NCI-H1694 (cell line): ENCODE results near the gene IVD.

Experiments used
- DNase-seq: peaks from one replicate; lab custom pipeline; 2025; lab: John Stamatoyannopoulos, UW

The IVD gene

GRCh38 chr15:40377606-40378005 is 28.0 kb upstream of the IVD start:
- no peak for DNase-seq

- no peak for DNase-seq
These were observed 26.2 kb upstream of the IVD start for GRCh38 chr15:40379374-40379773.

GRCh38 chr15:40379853-40380252 is 25.7 kb upstream of the IVD start:
- no peak for DNase-seq

- DNase-seq, result no peak
These were observed 25.0 kb upstream of the IVD start for GRCh38 chr15:40380636-40381035.

GRCh38 chr15:40381818-40382529 is 23.6 kb upstream of the IVD start:
- DNase-seq, result no peak

GRCh38 chr15:40382580-40383456 is 22.8 kb upstream of the IVD start, which contains the start of gene KNSTRN:
Gene KNSTRN, plus strand, starts transcription at chr15:40382721. Its CDS starts 115 bp downstream, at chr15:40382836.
- DNase-seq, result peak; percentile 87

- DNase-seq, result no peak
These were observed 19.1 kb upstream of the IVD start for GRCh38 chr15:40386480-40386879.

- DNase-seq, result no peak
These were observed 16.4 kb upstream of the IVD start for GRCh38 chr15:40388941-40389823.

- no peak for DNase-seq
These were observed 15.6 kb upstream of the IVD start for GRCh38 chr15:40389824-40390595.

GRCh38 chr15:40392986-40393948 is 12.3 kb upstream of the IVD start:
- no peak for DNase-seq

- no peak for DNase-seq
These were observed 7.7 kb upstream of the IVD start for GRCh38 chr15:40397688-40398412.

GRCh38 chr15:40398413-40398873 is 7.2 kb upstream of the IVD start:
- DNase-seq, result no peak

- no peak for DNase-seq
These were observed 6.2 kb upstream of the IVD start for GRCh38 chr15:40399370-40399769.

- DNase-seq, result no peak
These were observed 1.9 kb downstream of the IVD start for GRCh38 chr15:40407330-40407990.

GRCh38 chr15:40409366-40409765 is 3.8 kb downstream of the IVD start:
- no peak for DNase-seq

GRCh38 chr15:40410476-40410875 is 4.9 kb downstream of the IVD start:
- no peak for DNase-seq

- no peak for DNase-seq
These were observed 6.6 kb downstream of the IVD start for GRCh38 chr15:40412095-40412759.

GRCh38 chr15:40413036-40413435 is 7.4 kb downstream of the IVD start:
- DNase-seq, result no peak
